ENCODE measurements around the gene CACNA1S.

- TF ChIP-seq ZSCAN29 (CRISPR knock-in tag; conservative IDR thresholded peaks at IDR 0.05) = no peak
- no peak for TF ChIP-seq CC2D1A (CRISPR knock-in tag; IDR thresholded peaks at IDR 0.05)
- TF ChIP-seq MXD3 (CRISPR knock-in tag; IDR thresholded peaks at IDR 0.05) = no peak
- no peak for TF ChIP-seq ZNF556 (CRISPR knock-in tag; IDR thresholded peaks at IDR 0.05; ENCODE audit: borderline replicate concordance)
- TF ChIP-seq ZNF274 (CRISPR knock-in tag; IDR thresholded peaks at IDR 0.05) = no peak
- no peak for TF ChIP-seq ZNF3 (CRISPR knock-in tag; IDR thresholded peaks at IDR 0.05)
- TF ChIP-seq CHD4 (IDR thresholded peaks at IDR 0.05; ENCODE audit: borderline replicate concordance, low read length) = no peak
- TF ChIP-seq CTCF (CRISPR knock-in tag; IDR thresholded peaks at IDR 0.05) = no peak
- no peak for TF ChIP-seq SNRNP70 (IDR thresholded peaks at IDR 0.05; ENCODE audit: low read depth, low read length)
- TF ChIP-seq HNF4A (CRISPR knock-in tag; IDR thresholded peaks at IDR 0.05) = no peak
These were observed 22.2 kb upstream of the CACNA1S start for GRCh38 chr1:201134405-201134804.
